A673 (cell line): Measurements from ENCODE around the gene ACMSD. TPM values are rescaled to one million over a fixed set of nuclear protein-coding genes. Genes with fewer than 3 reads are reported as not detected.
"Not testable (repeated sequence)": the region's sequence is repeated elsewhere in the genome, so short reads cannot be mapped to it uniquely, and the experiment has no call there.

Experiments
- BruUV-seq: library from RNA; stranded (reverse); fragments of 400-500 nt; replicated peaks from 2 replicates; lab custom pipeline; 2021; lab: Mats Ljungman, UMichigan
- CTCF ChIA-PET: fragments of 300-600 bp; sonication (Branson Sonifier 250); formaldehyde crosslinking; loops from one replicate; lab custom pipeline; 2022; ENCODE audit warnings: antibody characterized with exemption; lab: Charles Lee
- POLR2A ChIA-PET: fragments of 300-600 bp; sonication (Branson Sonifier 250); formaldehyde crosslinking; loops from one replicate; lab custom pipeline; 2022; ENCODE audit warnings: antibody characterized with exemption; ENCODE audit not compliant: low non-redundant PET; lab: Charles Lee
- DNase-seq: peaks from one replicate; pipeline ENCODE4 v3.0.0-alpha.2; 2015; ENCODE audit warnings: low spot score
- H3K27ac ChIP-seq: fragments of 200-600 bp; sonication (generic); 2 replicates; pipeline ENCODE4 v1.5.1; 2016; ENCODE audit warnings: mixed run types, low read depth, mild to moderate bottlenecking, mixed read lengths, antibody characterized with exemption, low read length; ENCODE audit not compliant: poor library complexity, severe bottlenecking
- H3K27me3 ChIP-seq: fragments of 200-600 bp; sonication (generic); replicated peaks from 2 replicates; pipeline ENCODE4 v1.6.1; 2017; ENCODE audit warnings: mixed run types, low read depth, mild to moderate bottlenecking, mixed read lengths, antibody characterized with exemption, low read length; ENCODE audit not compliant: insufficient read depth, poor library complexity
- H3K36me3 ChIP-seq: fragments of 200-600 bp; sonication (generic); 2 replicates; pipeline ENCODE4 v1.6.1; 2016; ENCODE audit warnings: mixed run types, mild to moderate bottlenecking, mixed read lengths, antibody characterized with exemption, low read length; ENCODE audit not compliant: insufficient read depth, poor library complexity, severe bottlenecking
- H3K4me1 ChIP-seq: fragments of 200-600 bp; sonication (generic); 2 replicates; pipeline ENCODE4 v1.6.1; 2017; ENCODE audit warnings: mixed run types, mild to moderate bottlenecking, mixed read lengths, antibody characterized with exemption, low read length; ENCODE audit not compliant: insufficient read depth, poor library complexity, severe bottlenecking
- H3K4me3 ChIP-seq: fragments of 200-600 bp; sonication (generic); 2 replicates; pipeline ENCODE4 v1.5.1; 2016; ENCODE audit warnings: low read depth, mixed run types, mild to moderate bottlenecking, mixed read lengths, low read length; ENCODE audit not compliant: poor library complexity, severe bottlenecking
- H3K9me3 ChIP-seq: fragments of 200-600 bp; sonication (generic); 2 replicates; pipeline ENCODE4 v1.6.1; 2016; ENCODE audit warnings: mixed run types, low read depth, mild to moderate bottlenecking, mixed read lengths, antibody characterized with exemption, low read length; ENCODE audit not compliant: poor library complexity, severe bottlenecking
- CTCF ChIP-seq: fragments of 300-800, 200-600 bp; sonication (generic); conservative IDR thresholded peaks from 2 replicates; pipeline ENCODE4 v1.5.1; 2017; ENCODE audit warnings: low read depth, mild to moderate bottlenecking, antibody characterized with exemption, low read length, moderate library complexity, mixed read lengths
- EZH2 ChIP-seq: fragments of 200-600 bp; sonication (generic); IDR thresholded peaks from 2 replicates; pipeline ENCODE4 v1.6.1; 2017; ENCODE audit warnings: borderline replicate concordance, low read depth, mild to moderate bottlenecking, mixed read lengths, antibody characterized with exemption, low read length; ENCODE audit not compliant: poor library complexity, severe bottlenecking
- intact Hi-C: fragments of 100-400 bp; cut with micrococcal nuclease; formaldehyde crosslinking; loops from one replicate; pipeline ENCODE4 v1.10.0; 2022; ENCODE audit not compliant: unreplicated experiment
- total RNA-seq: library from RNA; stranded (reverse); gene quantifications from 2 replicates; pipeline ENCODE4 v1.2.3, GENCODE V29; 2021

Gene ACMSD
- total RNA-seq, 1 experiment from 2014 or later = not detected

GRCh38 chr2:134845028-134845427, 6.6 kb downstream of the ACMSD start:
- POLR2A ChIA-PET = no interaction called here
- intact Hi-C loops = no loop called here

GRCh38 chr2:134845719-134846118, 7.3 kb downstream of the ACMSD start:
- no peak for DNase-seq
- no peak overlapping the region for H3K4me3 ChIP-seq
- no TSS peak for BruUV-seq
- H3K4me1 ChIP-seq = no peaks in the 10 kb centered on the region
- intact Hi-C loops = no loop called here
- ChIA-PET POLR2A (no interaction called here), CTCF (no interaction called here)
- H3K36me3 ChIP-seq = no peaks in the 10 kb centered on the region
- no peaks in the 10 kb centered on the region for H3K9me3 ChIP-seq
- TF ChIP-seq EZH2 (no peak), CTCF (no peak)
- H3K27me3 ChIP-seq = no peaks in the 10 kb centered on the region
- no peak overlapping the region for H3K27ac ChIP-seq

More at GRCh38 chr2:134845028-134845427, 6.6 kb downstream of the ACMSD start:
- H3K36me3 ChIP-seq = no peaks in the 10 kb centered on the region
- DNase-seq = no peak
- H3K4me3 ChIP-seq = no peak overlapping the region
- peaks cover 4% of the 10 kb centered on the region for H3K27me3 ChIP-seq
- no peak for TF ChIP-seq CTCF
- TF ChIP-seq EZH2 = no peak
- no TSS peak for BruUV-seq
- H3K27ac ChIP-seq = no peak overlapping the region
- H3K9me3 ChIP-seq = no peaks in the 10 kb centered on the region
- H3K4me1 ChIP-seq = no peaks in the 10 kb centered on the region
- CTCF ChIA-PET = no interaction called here

- Histone ChIP-seq H3K9me3 (no peaks in the 10 kb centered on the region), H3K27me3 (no peaks in the 10 kb centered on the region), H3K36me3 (no peaks in the 10 kb centered on the region), H3K4me1 (no peaks in the 10 kb centered on the region), H3K4me3 (no peak overlapping the region), H3K27ac (no peak overlapping the region)
- CTCF ChIA-PET = no interaction called here
- no peak for DNase-seq
- BruUV-seq = no TSS peak
- TF ChIP-seq CTCF (no peak), EZH2 (no peak)
- POLR2A ChIA-PET = no interaction called here
- intact Hi-C loops = no loop called here
Observed at GRCh38 chr2:134846213-134846612, 7.8 kb downstream of the ACMSD start.

- BruUV-seq, H3K27me3 ChIP-seq, CTCF ChIA-PET, H3K36me3 ChIP-seq, H3K9me3 ChIP-seq, POLR2A ChIA-PET, DNase-seq, H3K4me1 ChIP-seq, intact Hi-C loops, H3K4me3 ChIP-seq, H3K27ac ChIP-seq: not testable (repeated sequence)
Observed at GRCh38 chr2:134847582-134847981, 9.2 kb downstream of the ACMSD start.
